ENCODE results near the gene SYNJ1. TPM values are rescaled to one million over a fixed set of nuclear protein-coding genes. Genes with fewer than 3 reads are reported as not detected.

Gene SYNJ1
- total RNA-seq, 1 donor from 2014 or later: 12.1 TPM

DNA sequence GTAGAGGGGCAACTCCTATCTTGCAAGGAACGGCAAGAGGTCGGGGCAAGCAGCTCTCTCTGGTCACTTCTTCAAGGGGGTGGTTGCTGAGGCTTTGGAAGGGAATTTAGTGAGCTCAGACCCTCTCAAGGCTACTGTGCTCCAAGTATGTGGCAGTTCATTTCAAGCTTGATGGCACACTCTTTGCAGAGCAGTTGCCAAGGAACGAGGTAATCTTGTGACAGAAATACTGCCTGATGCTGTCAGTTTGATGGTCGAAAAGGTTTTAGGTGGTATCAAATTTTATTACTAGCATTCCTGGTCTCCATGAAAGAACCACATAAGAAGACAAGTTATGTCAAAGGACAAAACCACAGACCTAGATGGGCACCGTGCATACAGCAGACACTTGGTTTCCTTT, 128.7 kb downstream of the SYNJ1 start:
- H3K9me3 ChIP-seq: no peaks in the 10 kb centered on the region
- H3K4me1 ChIP-seq: no peaks in the 10 kb centered on the region
- intact Hi-C loops (cut with DNase I): no loop called here
- no peak overlapping the region for H3K27ac ChIP-seq
- H3K4me3 ChIP-seq: no peak overlapping the region
- peaks cover 27 to 29% of the 10 kb centered on the region in 2 donors for H3K36me3 ChIP-seq
- TF ChIP-seq, protein P1, sequence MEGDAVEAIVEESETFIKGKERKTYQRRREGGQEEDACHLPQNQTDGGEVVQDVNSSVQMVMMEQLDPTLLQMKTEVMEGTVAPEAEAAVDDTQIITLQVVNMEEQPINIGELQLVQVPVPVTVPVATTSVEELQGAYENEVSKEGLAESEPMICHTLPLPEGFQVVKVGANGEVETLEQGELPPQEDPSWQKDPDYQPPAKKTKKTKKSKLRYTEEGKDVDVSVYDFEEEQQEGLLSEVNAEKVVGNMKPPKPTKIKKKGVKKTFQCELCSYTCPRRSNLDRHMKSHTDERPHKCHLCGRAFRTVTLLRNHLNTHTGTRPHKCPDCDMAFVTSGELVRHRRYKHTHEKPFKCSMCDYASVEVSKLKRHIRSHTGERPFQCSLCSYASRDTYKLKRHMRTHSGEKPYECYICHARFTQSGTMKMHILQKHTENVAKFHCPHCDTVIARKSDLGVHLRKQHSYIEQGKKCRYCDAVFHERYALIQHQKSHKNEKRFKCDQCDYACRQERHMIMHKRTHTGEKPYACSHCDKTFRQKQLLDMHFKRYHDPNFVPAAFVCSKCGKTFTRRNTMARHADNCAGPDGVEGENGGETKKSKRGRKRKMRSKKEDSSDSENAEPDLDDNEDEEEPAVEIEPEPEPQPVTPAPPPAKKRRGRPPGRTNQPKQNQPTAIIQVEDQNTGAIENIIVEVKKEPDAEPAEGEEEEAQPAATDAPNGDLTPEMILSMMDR (IDR thresholded peaks at IDR 0.05): no peak
- H3K27me3 ChIP-seq: no peaks in the 10 kb centered on the region
- no peak for DNase-seq (ENCODE audit: low spot score in 2 of 2)

DNA sequence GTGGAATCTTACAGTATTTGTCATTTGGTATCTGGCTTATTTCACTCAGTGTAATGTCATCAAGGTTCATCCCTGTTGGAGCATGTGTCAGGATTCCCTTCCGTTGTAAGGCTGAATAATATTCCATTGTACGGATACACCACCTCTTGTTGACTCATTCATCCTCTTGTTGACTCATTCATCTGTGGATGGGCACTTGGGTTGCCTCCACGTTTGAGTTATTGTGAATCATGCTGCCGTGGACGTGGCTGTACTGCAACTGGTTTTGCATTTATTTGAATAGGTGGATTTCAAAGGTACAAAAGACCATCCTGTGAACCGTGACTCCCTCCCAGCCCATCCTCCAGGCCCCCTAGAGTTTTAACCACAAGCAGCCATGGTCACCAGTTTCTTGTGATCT, 130.6 kb downstream of the SYNJ1 start:
- Histone ChIP-seq H3K4me1 (no peaks in the 10 kb centered on the region), H3K27me3 (no peaks in the 10 kb centered on the region), H3K36me3 (peaks cover 8 to 10% of the 10 kb centered on the region in 2 donors), H3K9me3 (no peaks in the 10 kb centered on the region), H3K27ac (no peak overlapping the region), H3K4me3 (no peak overlapping the region)
- intact Hi-C loops (cut with DNase I): no loop called here
- TF ChIP-seq, protein P1 (IDR thresholded peaks at IDR 0.05): no peak
- no peak for DNase-seq (ENCODE audit: low spot score in 2 of 2)

DNA sequence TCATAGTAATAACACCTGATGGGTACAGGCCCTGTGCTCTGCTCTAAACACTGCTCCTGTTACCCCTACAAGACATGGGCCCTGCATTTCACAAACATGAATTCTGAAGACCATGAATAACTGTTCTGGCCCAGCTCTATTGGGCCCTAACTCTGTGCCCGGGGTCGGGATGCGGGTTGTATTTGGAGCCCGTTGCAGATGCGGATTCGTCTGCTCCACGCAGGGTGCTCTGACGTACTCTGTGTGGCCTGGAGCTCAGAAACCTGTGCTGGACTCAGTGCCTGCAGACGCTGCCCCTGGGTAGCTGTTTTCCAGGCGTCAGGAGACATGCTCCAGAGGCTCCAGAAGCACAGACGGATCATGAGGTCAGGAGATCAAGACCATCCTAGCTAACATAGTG, 132.4 kb downstream of the SYNJ1 start:
- no peak for DNase-seq (ENCODE audit: low spot score in 2 of 2)
- Histone ChIP-seq H3K4me1 (no peaks in the 10 kb centered on the region), H3K36me3 (peaks cover 0 to 6% of the 10 kb centered on the region in 2 donors), H3K27me3 (no peaks in the 10 kb centered on the region), H3K4me3 (no peak overlapping the region), H3K27ac (no peak overlapping the region), H3K9me3 (no peaks in the 10 kb centered on the region)
- TF ChIP-seq, protein P1 (IDR thresholded peaks at IDR 0.05): no peak
- intact Hi-C loops (cut with DNase I): no loop called here

DNA sequence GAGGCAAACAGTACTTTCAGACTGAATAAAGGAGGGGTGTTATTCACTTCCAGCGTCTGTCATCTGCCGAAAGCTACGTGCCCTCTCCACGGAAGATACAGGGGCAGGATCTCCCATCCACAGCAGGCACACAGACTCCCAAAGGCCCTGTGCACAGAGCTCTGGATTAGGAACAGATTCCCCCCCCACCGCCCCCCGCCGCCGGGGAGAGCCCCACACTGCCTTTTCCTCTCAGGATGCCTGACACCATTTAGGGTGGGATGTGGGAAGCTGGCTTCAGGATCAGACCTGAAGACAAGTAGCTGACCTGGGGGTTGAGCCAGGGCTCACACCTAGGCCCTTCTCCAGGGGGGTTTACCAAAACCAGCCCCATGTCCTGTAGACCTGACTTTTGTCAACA, 134.1 kb downstream of the SYNJ1 start:
- Histone ChIP-seq H3K27ac (no peak overlapping the region), H3K27me3 (no peaks in the 10 kb centered on the region), H3K36me3 (no peaks in the 10 kb centered on the region), H3K4me1 (no peaks in the 10 kb centered on the region), H3K9me3 (no peaks in the 10 kb centered on the region), H3K4me3 (no peak overlapping the region)
- DNase-seq (ENCODE audit: low spot score in 2 of 2): no peak
- intact Hi-C loops (cut with DNase I): no loop called here
- TF ChIP-seq, protein P1 (IDR thresholded peaks at IDR 0.05): no peak

GRCh38 chr21:32592929-32593502, 134.8 kb downstream of the SYNJ1 start:
- H3K4me3 ChIP-seq: no peak overlapping the region
- no peak overlapping the region for H3K27ac ChIP-seq
- H3K27me3 ChIP-seq: no peaks in the 10 kb centered on the region
- no peaks in the 10 kb centered on the region for H3K4me1 ChIP-seq
- intact Hi-C loops (cut with DNase I): no loop called here
- DNase-seq (ENCODE audit: low spot score in 2 of 2): no peak
- no peaks in the 10 kb centered on the region for H3K9me3 ChIP-seq
- H3K36me3 ChIP-seq: no peaks in the 10 kb centered on the region
- TF ChIP-seq, protein P1 (IDR thresholded peaks at IDR 0.05): no peak

DNA sequence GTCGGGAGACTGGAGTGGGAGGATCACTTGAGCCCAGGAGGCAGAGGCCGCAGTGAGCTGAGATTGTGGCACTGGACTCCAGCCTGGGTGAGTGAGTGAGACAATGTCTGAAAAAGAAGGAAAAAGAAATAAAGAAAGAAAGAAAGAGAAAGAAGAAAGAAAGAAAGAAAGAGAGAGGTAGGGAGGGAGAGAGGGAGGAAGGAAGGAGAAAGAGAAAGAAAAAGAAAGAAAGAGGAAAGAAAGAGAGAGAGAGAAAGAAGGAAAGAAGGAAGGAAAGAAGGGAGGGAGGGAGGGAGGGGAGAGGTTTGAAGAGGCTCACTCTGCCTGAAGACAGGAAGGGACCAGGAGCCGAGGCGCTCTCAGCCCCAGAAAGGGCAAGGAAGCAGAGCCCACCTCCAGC, 137.7 kb downstream of the SYNJ1 start:
- Histone ChIP-seq H3K9me3 (no peaks in the 10 kb centered on the region), H3K36me3 (peaks cover 0 to 4% of the 10 kb centered on the region in 2 donors), H3K27me3 (no peaks in the 10 kb centered on the region), H3K4me1 (no peaks in the 10 kb centered on the region), H3K27ac (no peak overlapping the region), H3K4me3 (no peak overlapping the region)
- TF ChIP-seq, protein P1 (IDR thresholded peaks at IDR 0.05): no peak
- intact Hi-C loops (cut with DNase I): no loop called here
- DNase-seq (ENCODE audit: low spot score in 2 of 2): no peak
